ENCODE measurements around the gene JTB. TPM values are rescaled to one million over a fixed set of nuclear protein-coding genes. Genes with fewer than 3 reads are reported as not detected.
A peak's percentile ranks its signal among the peaks of the same experiment; 100 is the strongest.

Gene JTB
- total RNA-seq, 1 experiment from 2014 or later: 123 TPM

DNA sequence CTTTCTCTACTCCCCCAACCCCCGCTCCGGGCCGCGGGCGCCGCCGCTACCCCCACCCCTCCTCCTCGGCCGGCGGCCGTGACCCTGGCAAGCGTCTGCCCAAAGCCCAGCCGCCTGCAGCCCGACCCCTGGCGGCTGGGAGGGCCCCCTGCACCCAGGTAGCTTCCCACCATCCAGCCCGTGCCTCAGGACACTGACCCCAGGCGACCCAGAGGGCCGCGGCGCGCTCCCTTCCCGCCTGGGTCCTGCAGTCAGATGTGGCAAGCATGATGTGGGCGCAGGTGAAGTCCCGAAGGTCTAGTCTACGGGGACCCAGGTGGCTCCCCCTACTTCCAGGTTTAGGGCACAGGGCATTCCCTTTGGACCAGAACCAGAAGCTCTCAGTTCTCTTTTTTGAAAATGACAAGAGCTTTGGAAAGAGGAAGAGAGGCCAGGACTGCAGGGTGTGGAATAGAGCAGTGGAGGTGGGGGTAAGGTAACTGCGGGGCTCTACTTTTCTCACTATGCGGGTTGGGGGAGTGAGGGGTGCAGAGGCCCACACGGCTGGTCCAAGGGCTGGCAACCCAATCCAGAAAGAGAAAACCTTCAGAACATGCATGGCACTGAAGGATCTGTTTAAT, 30.7 kb downstream of the JTB start, which contains the start of gene DENND4B:
TSS of gene DENND4B (minus strand) at position 97 of the 620 bp plus-strand sequence. CDS start 2,344 bp downstream, outside the sequence.
- peak; percentile 89 for ATAC-seq
- intact Hi-C loops (cut with micrococcal nuclease): loop anchor here (1.0 to 2.0 kb wide), 2 partner anchors 40 to 149 kb away; partner anchors contain the start of gene RAB13
- Histone ChIP-seq H3K9me3 (ENCODE audit: control insufficient read depth in 1 of 2, insufficient read depth in 1 of 2, low read depth in 1 of 2, low read length in 2 of 2) (no peaks in the 10 kb centered on the region), H3K36me3 (ENCODE audit: control insufficient read depth in 1 of 2, insufficient read depth in 2 of 2, low read length in 2 of 2) (peaks cover 18% of the 10 kb centered on the region in 2 experiments; a peak in 3 of 4 replicates), H4K20me1 (ENCODE audit: insufficient read depth) (no peaks in the 10 kb centered on the region), H3K79me2 (ENCODE audit: insufficient read depth, low read length) (peaks cover 24% of the 10 kb centered on the region; the same call in 1 of the 2 replicates), H3K9ac (ENCODE audit: low read length) (peak within 1 kb of the TSS; percentile 95), H3K9me2 (ENCODE audit: insufficient read depth) (no peaks in the 10 kb centered on the region), H3K4me3 (replicated peaks in 1 of 2; ENCODE audit: low read depth in 1 of 2, low read length in 2 of 2) (peak within 1 kb of the TSS; percentile 83 to 91), H3K4me2 (ENCODE audit: low read length) (peak within 1 kb of the TSS; percentile 90), H3K27ac (ENCODE audit: low read depth, low read length) (peak within 1 kb of the TSS; percentile 98), H2AFZ (ENCODE audit: low read depth, low read length, poor library complexity, severe bottlenecking) (no peak within 1 kb of the TSS), H3K4me1 (ENCODE audit: control insufficient read depth in 1 of 2, insufficient read depth in 2 of 2, low read length in 2 of 2) (peaks cover 6 to 18% of the 10 kb centered on the region in 2 experiments; a peak in 3 of 4 replicates), H3K27me3 (ENCODE audit: insufficient read depth, low read length) (no peaks in the 10 kb centered on the region)
- CTCF ChIA-PET: interaction anchor here (0.7 to 1.9 kb wide), 14 partner anchors 8 to 149 kb away, joined by 3 to 14 read pairs (median 4); partner anchors contain the start of genes CREB3L4, CRTC2, JTB and RAB13
- TF ChIP-seq, protein P1, sequence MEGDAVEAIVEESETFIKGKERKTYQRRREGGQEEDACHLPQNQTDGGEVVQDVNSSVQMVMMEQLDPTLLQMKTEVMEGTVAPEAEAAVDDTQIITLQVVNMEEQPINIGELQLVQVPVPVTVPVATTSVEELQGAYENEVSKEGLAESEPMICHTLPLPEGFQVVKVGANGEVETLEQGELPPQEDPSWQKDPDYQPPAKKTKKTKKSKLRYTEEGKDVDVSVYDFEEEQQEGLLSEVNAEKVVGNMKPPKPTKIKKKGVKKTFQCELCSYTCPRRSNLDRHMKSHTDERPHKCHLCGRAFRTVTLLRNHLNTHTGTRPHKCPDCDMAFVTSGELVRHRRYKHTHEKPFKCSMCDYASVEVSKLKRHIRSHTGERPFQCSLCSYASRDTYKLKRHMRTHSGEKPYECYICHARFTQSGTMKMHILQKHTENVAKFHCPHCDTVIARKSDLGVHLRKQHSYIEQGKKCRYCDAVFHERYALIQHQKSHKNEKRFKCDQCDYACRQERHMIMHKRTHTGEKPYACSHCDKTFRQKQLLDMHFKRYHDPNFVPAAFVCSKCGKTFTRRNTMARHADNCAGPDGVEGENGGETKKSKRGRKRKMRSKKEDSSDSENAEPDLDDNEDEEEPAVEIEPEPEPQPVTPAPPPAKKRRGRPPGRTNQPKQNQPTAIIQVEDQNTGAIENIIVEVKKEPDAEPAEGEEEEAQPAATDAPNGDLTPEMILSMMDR (IDR thresholded peaks at IDR 0.05 in 2 of 3, conservative IDR thresholded peaks at IDR 0.05 in 1 of 3; ENCODE audit: borderline replicate concordance in 1 of 3, insufficient read depth in 1 of 3, low read depth in 2 of 3, low read length in 2 of 3): peak; percentile 69 to 95 (median 81)
- TF ChIP-seq ZNF274 (IDR thresholded peaks at IDR 0.05; ENCODE audit: low read depth, low read length) (no peak), POLR2AphosphoS5 (IDR thresholded peaks at IDR 0.05; ENCODE audit: low read depth, low read length) (peak; percentile 51; the same call in 1 of the 2 replicates), YY1 (IDR thresholded peaks at IDR 0.05; ENCODE audit: extremely low read depth, insufficient replicate concordance, low read depth, low read length) (peak; percentile 55), SIN3A (IDR thresholded peaks at IDR 0.05; ENCODE audit: low read depth) (no peak), EGR1 (IDR thresholded peaks at IDR 0.05; ENCODE audit: low read depth) (no peak), RAD21 (IDR thresholded peaks at IDR 0.05; ENCODE audit: low read depth) (peak; percentile 53), CEBPB (IDR thresholded peaks at IDR 0.05; ENCODE audit: low read depth) (no peak), POLR2A (IDR thresholded peaks at IDR 0.05; ENCODE audit: borderline replicate concordance, extremely low read depth, insufficient read depth, insufficient read length) (no peak), TCF7L2 (IDR thresholded peaks at IDR 0.05; ENCODE audit: borderline replicate concordance, extremely low read depth, insufficient read depth, insufficient read length) (peak; percentile 62), SP1 (IDR thresholded peaks at IDR 0.05; ENCODE audit: low read depth) (no peak), JUND (IDR thresholded peaks at IDR 0.05) (no peak), ELF1 (IDR thresholded peaks at IDR 0.05; ENCODE audit: borderline replicate concordance, low read depth) (no peak)
- TF ChIP-seq, protein P2, sequence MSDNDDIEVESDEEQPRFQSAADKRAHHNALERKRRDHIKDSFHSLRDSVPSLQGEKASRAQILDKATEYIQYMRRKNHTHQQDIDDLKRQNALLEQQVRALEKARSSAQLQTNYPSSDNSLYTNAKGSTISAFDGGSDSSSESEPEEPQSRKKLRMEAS (IDR thresholded peaks at IDR 0.05): no peak
- TF ChIP-seq, protein P3, sequence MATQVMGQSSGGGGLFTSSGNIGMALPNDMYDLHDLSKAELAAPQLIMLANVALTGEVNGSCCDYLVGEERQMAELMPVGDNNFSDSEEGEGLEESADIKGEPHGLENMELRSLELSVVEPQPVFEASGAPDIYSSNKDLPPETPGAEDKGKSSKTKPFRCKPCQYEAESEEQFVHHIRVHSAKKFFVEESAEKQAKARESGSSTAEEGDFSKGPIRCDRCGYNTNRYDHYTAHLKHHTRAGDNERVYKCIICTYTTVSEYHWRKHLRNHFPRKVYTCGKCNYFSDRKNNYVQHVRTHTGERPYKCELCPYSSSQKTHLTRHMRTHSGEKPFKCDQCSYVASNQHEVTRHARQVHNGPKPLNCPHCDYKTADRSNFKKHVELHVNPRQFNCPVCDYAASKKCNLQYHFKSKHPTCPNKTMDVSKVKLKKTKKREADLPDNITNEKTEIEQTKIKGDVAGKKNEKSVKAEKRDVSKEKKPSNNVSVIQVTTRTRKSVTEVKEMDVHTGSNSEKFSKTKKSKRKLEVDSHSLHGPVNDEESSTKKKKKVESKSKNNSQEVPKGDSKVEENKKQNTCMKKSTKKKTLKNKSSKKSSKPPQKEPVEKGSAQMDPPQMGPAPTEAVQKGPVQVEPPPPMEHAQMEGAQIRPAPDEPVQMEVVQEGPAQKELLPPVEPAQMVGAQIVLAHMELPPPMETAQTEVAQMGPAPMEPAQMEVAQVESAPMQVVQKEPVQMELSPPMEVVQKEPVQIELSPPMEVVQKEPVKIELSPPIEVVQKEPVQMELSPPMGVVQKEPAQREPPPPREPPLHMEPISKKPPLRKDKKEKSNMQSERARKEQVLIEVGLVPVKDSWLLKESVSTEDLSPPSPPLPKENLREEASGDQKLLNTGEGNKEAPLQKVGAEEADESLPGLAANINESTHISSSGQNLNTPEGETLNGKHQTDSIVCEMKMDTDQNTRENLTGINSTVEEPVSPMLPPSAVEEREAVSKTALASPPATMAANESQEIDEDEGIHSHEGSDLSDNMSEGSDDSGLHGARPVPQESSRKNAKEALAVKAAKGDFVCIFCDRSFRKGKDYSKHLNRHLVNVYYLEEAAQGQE (IDR thresholded peaks at IDR 0.05; ENCODE audit: low read depth): no peak
- DNase-seq (ENCODE audit: low read depth, low spot score): no peak
- no TSS peak for BruUV-seq (replicated peaks)
- POLR2A ChIA-PET: interaction anchor here (0.9 to 2.4 kb wide), 4 partner anchors 16 to 24 kb away, joined by 3 to 8 read pairs (median 5); partner anchors contain the start of genes CREB3L4 and GATAD2B
- RAD21 ChIA-PET (ENCODE audit: low non-redundant PET in 1 of 2, low total read pairs in 2 of 2, uncharacterized antibody in 2 of 2, unreplicated experiment in 2 of 2): interaction anchor here in 1 of 2 experiments (0.7 to 1.2 kb wide), 2 partner anchors 24 to 148 kb away, joined by 3 to 4 read pairs; partner anchors contain the start of gene GATAD2B

Data from HCT116 (cell line).